GM18867 (cell line): ENCODE results near the gene CYFIP2.
A peak's percentile ranks its signal among the peaks of the same experiment; 100 is the strongest.
"Not testable (repeated sequence)": the region's sequence is repeated elsewhere in the genome, so short reads cannot be mapped to it uniquely, and the experiment has no call there.

Source experiments
- ATAC-seq: cut with Tn5 transposase; IDR thresholded peaks from one replicate; pipeline ENCODE4 v1.9.1; 2021; ENCODE audit warnings: mild to moderate bottlenecking, moderate library complexity; ENCODE audit not compliant: unreplicated experiment

Gene CYFIP2

DNA sequence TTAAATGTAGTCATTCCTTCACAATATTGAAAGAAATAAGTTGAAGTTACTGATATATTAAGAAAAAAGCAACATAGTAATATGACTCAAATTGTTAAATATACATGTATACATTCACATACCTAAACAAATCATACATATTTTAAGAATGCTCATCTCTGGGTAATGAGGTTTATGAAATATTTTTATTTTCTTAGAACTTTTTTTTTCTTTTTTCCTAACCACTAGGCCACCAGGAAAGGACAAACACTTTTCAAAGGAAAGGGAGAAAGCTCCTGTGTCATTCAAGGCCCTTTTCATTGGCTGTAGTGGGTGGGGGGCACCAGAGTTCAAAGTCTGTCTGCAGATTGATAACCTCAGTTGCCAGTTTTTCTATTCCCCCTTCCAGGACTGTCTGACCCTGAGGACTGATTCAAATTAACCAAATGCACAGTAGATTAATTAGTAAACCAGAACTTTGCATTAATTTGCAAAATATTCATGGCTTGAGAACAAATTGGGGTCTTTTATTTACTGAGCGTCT is 121.2 kb downstream of the CYFIP2 start:
- ATAC-seq, result no peak

DNA sequence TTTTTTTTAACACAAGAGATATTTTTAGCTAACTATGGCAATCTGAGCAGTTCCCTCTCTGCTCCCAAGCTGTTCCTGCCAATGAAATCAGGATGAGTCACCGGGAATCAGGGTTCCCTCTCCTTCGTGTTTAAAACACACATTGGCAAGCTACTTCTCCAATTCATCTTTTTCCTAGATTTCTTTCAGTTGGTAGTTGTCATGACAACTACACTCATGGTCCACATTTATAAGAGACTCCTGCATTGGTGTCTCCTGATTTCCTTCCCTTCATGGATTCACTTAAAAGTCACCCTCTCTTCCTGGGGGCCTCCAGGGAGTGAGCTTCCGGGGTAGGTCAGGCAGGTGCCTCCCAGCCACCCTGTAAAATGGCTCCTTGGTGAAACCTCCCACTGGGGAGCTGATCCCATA is 121.8 kb downstream of the CYFIP2 start:
- no peak for ATAC-seq

DNA sequence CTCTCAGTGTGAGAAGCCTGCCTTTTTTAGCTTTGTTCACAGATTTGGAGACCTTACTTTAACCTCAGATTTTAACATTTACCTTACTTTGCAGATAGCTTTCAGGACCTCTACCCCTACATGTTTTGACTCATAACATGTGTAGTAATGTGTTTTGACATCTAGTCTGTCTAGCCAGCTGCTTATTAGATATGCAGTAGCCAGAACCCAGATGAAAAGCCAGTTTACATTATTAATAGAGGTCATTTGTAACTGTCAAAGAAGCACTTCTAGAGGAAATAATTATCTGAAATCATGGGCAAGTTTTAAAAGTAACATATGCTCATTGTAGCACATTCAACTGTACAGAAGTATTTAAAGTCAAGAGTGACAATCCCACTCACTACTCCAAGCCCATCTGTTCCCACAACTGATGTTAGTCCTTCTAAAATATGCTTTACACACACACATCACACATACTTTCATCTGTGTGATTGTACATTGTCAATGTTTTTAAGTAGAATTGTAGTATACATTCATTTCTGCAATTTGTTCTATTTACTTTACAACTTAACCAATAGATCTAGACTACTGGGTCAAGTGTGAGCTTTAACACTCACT is 122.3 kb downstream of the CYFIP2 start:
- no peak for ATAC-seq

DNA sequence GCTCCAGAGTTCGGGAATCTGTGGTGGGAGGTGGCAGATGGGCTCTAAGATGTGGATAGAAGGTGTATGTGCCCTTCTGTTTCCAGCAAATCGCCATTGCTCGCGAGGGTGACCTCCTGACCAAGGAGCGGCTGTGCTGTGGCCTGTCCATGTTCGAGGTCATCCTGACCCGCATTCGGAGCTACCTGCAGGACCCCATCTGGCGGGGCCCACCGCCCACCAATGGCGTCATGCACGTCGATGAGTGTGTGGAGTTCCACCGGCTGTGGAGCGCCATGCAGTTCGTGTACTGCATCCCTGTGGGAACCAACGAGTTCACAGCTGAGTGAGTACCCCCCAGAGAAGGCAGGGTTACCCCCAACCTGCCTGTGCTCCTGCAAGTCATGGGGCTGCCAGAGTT is 123.2 kb downstream of the CYFIP2 start:
- no peak for ATAC-seq

DNA sequence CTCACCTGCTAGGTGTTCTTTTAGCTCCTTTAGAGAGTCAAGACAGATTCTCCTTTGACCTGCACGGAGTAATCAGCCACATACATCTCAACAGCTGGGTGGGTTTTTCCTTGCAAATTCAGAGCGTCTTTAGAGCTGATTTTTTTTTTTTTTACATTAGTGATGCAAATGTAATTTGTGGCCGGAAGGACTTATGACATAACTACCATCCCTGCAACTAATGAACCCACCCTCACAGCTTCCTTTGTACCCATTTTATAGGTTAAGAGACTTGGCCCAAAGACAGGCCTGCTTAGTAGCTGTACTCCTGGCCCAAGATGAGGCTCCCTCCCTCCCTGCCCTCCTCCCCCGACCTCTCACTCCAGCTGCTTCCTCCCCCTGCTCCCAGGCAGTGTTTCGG is 124.2 kb downstream of the CYFIP2 start:
- no peak for ATAC-seq

DNA sequence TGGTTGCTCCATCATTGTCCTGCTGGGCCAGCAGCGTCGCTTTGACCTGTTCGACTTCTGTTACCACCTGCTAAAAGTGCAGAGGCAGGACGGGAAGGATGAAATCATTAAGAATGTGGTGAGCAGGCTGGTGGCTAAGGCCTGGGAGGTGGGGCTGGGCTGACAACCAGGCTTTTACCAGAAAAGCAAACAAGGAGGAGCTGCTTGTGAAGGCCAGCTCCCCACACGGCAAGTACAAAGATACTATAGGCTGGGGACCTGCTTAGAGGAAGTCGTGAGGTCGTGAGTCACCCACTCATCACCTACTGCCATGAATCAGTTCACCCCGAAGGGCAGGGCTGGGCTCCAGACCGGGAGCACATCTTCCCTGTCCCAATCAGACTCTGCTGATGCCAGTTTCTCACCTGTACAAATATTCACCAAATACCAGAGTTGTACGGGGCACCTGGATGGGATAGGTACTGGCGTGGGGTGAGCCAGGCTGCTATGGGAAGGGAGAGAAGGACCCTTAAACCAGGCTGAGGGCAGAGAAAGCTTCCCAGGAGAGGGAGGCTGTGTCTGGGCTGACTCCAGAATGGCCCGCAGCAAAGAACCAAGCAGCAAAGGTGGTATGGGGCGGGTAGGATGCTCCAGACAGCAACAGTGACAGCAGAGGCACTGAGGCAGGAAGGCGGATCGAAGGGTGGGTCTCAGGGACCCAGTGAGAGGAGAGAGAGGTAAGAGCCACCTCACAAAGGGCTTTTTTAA is 124.8 kb downstream of the CYFIP2 start:
- no peak for ATAC-seq

DNA sequence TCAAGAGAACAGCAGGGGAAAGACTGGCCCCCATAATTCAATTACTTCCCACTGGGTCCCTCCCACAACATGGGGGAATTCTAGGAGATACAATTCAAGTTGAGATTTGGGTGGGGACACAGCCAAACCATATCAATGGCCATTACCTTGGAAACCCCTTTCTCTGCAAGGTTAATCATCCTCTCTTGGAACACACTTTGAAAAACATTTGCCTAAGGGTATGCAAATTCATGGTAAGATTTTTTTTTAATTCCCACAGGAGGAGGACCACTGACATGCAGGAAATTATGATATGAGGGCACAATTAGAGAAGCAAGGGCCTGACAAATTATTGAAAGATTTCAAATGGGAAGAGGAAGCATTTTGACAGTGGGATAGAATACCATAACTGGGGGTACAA is 132.4 kb downstream of the CYFIP2 start:
- no peak for ATAC-seq

DNA sequence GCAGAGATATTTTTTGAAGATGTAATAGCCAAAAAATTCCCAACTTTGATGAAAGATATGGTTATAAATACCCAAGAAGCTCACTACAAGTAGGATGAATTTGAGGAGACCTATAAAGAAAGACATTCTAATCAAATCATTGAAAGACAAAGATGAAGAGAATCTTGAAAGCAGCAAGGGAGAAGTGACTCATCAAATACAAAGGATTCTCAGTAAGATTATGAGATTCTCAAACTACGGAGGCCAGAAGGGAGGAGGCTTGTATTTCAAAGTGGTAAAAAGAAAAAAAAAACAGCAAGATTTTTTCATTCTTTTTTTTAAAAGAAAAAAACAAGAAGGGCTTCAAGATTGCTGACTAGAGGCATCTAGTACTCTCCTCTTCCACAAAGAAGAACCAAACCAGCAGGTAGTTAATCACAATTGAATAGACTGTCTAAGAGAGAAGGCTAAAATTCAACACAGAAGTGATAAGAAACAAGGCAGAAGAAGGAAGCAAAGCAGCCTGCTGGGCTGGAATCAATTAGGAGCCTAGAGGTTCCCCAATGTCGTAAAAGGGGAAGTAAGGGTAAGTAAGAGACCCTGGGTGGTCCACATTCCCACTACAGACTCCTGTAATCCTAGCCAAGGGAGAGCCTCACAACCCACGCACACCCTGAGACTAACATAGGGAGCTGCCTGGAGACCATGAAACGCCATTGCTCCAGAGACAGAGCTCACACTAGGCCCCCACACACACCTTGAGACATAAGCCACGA is 135.0 kb downstream of the CYFIP2 start:
- ATAC-seq, result no peak

DNA sequence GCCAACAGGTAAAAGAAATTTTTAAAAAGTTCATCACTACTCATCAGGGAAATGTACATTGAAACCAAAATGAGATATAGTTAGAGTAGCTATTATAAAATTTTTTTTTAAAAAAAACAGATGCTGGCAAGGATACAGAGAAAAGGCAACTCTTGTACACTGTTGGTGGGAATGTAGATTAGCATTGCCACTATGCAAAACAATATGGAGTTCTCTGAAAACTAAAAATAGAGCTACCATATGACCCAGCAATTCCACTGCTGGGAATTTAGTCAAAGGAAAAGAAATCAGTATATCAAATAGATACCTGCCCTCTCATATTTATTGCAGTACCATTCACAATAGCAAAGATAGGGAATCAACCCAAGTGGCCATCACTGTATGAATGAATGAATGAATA is 149.9 kb downstream of the CYFIP2 start:
- ATAC-seq, result no peak

DNA sequence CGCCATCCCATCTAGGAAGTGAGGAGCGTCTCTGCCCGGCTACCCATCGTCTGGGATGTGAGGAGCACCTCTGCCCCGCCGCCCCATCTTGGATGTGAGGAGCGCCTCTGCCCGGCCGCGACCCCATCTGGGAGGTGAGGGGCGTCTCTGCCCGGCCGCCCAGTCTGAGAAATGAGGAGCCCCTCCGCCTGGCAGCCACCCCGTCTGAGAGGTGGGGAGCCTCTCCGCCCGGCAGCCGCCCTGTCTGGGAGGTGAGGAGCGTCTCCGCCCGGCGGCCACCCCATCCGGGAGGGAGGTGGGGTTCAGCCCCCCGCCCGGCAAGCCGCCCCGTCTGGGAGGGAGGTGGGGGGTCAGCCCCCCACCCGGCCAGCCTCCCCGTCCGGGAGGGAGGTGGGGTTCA is 153.6 kb downstream of the CYFIP2 start:
- not testable (repeated sequence) for ATAC-seq

DNA sequence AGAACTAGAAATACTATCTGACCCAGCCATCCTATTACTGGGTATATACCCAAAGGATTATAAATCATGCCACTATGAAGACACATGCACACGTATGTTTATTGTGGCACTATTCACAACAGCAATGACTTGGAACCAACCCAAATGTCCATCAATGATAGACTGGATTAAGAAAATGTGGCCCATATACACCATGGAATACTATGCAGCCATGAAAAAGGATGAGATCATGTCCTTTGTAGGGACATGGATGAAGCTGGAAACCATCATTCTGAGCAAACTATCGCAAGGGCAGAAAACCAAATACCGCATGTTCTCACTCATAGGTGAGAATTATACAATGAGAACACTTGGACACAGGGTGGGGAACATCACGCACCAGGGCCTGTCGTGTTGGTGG is 164.0 kb downstream of the CYFIP2 start:
- ATAC-seq, result not testable (repeated sequence)

DNA sequence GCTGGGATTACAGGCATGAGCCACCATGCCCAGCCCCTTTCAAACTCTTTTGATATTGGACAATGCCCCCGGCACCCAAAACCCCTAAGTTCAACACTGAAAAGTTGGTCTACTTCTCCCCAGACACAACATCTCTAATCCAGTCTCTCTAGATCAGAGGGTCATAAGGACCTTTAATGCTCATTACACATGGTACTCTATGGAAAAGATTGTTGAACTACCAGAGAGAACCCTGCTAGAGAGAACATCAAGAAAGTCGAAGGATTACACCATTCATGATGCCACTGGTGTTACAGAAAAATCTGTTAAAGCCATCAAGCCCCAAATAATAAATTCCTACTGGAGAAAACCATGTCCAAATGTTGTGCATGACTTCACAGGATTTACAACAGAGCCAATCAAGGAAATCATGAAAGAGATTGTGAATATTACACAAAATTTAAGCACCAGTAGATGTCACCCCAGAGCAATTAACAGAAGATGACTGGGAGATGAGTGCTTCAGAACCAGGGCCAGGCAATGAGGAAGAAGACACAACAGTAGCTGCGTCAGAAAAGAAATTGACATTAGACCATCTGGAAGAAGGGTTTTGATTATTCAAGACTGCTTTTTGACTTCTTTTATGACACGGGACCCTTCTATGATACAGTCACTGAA is 165.7 kb downstream of the CYFIP2 start:
- ATAC-seq, result peak; percentile 84

DNA sequence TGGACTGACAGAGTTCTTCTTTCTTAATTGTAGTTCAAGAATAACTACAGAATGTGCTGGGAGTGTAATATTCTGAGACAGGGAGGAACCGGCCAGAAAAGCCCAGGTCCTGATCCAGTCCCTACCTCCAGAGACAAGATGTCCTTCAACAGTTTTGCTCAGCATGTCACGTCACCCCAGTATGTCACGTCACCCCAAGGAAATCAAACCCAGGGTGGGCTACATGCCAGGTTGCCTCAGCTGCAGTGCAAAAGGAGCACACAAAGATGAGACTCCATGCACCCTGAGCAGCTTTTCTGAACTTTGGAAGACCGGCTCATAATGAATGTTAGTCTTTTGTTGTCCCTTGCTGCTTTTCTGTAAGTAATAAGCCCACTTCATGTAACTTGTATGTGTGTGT is 168.2 kb downstream of the CYFIP2 start:
- ATAC-seq, result no peak

DNA sequence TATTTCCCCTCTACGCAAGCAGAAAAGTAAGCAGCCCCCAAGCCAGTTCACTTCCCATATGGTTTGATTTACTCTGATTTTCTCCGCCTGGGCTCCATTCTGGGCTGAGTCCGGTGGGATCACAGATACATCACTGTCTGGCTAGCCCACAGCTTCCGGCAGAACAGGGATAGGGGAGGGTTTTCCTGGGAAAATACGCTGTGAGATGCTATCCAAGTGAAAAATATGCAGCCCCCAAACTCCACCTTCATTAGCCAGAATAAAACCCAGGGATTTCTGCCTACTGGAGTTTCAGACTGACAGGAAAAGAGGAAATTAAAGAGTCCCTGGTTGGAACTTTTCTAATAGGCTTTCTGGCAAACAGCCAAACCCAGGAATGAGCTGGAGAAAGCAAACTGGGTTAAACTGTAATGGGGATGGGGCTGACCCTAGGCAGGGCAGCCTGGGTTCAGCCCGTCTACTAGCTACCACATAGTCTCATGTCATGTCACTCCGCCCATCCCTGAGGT is 177.2 kb downstream of the CYFIP2 start:
- no peak for ATAC-seq

DNA sequence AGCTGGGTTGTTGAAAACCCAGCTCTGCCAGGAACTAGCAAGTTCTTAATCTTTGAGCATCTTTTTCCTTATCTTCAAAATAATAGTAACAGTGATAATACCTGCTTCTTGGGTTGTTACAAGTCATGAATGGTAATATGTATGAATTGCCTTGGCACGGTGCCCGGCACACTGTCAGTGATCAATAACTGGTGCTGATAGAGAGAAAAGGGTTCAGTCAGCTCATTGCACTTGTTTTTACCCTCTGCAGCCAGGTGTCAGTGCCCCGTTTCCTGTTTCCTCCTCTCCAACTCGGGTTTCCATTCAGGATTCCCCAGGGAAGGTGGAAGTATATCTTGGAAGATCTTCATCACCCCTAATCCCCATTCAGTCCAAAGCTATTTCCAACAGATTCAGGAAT is 178.3 kb downstream of the CYFIP2 start:
- no peak for ATAC-seq
